HG02759 (cell line): ENCODE measurements around the gene TMOD2.

Experiments used
- ATAC-seq: cut with Tn5 transposase; IDR thresholded peaks from one replicate; pipeline ENCODE4 v1.9.1; 2021; ENCODE audit warnings: mild to moderate bottlenecking, moderate library complexity; ENCODE audit not compliant: unreplicated experiment

The TMOD2 gene

GRCh38 chr15:51848811-51849210 lies 97.4 kb downstream of the TMOD2 start:
- ATAC-seq = no peak

DNA sequence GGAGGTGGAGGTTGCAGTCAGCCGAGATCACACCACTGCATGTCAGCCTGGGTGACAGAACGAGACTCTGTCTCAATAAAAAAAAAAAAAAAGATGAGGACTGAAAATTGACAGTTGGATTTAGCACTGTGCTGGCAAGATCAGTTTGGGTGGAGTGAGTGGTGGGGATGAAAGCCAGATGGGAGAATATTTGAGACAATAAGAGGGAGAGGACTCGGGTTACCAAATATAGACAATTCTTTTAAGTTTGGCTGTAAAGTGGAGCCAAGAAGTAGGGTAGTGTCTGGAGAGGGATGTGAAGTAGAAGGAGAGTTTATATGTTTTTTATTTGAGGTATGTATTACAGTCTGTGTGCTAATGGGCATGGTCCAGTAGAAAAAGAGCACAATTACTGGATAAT lies 98.5 kb downstream of the TMOD2 start:
- no peak for ATAC-seq

DNA sequence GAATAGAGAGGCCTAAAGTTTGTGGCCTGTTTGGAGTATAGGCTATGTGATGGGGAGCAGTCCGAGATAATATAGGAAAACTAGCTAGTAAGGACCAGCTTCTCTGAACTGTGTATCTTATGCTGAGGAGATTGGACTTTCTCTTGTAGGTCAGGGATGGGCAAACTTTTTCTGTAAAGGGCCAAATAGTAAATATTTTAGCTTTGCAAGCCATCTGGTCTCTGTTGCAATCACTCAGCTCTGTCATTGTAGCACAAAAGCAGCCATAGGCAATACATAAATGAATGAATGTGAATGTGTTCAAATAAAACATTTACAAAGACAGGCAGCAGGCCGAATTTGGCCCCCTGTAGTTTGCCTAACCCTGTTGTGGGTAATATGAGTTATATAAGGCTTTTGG lies 102.6 kb downstream of the TMOD2 start:
- no peak for ATAC-seq

- no peak for ATAC-seq
Observed at GRCh38 chr15:51855612-51856011, 104.2 kb downstream of the TMOD2 start.

GRCh38 chr15:51856714-51857380 lies 105.5 kb downstream of the TMOD2 start:
- no peak for ATAC-seq

DNA sequence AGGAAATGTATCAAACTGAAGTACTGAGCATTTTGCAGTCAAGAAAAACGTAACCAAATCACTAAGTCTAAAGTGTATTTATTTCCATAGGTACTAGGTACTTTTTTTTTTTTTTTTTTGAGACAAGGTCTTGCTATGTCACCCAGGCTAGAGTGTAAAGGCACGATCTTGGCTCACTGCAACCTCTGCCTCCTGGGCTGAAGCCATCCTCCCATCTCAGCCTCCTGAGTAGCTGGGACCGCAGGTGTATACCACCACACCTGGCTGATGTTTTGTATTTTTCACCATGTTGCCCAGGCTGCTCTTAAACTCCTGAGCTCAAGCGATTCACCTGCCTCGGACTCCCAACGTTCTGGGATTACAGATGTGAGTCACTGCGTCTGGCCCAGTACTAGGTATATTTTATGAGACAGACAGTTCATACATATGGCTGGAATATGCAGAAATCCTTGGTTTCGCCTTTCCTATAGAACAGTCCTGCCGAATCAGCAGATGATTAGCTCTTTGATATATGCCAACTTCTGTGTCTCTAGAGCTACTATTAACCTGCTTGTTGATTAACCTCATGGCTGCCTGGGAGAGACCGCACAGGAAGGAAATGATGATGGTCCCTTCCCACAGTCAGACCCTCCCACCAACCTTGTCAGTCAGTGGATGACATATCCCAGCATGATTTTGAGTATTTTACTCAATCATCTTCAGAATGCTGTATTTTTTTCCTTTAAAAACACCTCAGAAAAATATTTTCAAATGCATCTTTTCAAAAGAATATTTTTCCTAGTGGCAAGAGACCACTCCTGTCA lies 110.4 kb downstream of the TMOD2 start:
- no peak for ATAC-seq

GRCh38 chr15:51863131-51863530 lies 111.7 kb downstream of the TMOD2 start:
- ATAC-seq = no peak

DNA sequence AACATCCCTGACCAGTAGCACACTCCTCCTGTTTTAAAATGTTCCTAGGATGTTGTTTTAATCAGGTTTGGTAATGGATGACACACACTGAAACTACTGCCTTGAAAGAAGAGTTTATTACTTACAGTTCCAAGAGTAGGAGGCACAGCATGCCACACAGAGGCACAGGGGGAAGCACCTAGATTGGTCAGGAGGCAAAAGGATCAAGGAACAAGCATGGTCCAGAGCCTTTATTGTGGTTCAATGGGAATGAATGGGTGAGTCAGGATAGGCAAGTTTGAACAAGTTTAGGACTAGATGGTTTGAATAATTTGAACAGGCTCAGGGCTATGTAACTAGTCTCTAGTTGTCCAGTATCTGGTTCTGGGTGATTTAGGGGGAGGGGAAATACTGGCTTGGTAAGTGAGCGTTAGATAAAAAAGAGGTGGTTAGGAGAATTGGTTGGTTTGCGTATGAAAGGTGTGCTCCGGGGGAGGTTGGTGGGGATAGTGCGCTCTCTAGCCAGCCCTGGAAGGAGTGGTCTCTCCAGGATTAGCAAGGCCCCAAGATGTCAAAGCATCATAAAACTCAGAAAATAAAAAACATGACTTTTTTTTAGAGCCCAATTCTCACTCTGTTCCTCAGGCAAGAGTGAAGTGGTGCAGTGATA lies 113.1 kb downstream of the TMOD2 start:
- no peak for ATAC-seq

DNA sequence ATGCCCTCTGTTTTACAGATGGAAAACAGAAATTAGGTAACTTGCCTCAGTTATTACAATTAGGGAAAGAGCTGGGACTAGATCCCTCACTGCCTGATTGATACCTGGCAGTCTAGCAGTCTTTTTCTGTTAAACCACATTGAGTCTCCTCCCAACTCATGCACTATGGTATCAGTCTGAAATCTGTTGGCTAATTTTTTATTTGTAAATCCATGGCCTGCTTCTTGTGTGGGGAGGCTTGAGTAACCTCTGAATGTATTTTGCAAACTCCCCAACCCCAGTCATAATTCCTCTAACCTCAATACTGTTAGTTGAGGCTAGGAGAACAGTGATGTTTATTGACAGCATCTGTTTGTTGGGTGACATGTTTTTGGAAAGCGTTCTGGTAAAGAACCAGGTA lies 113.9 kb downstream of the TMOD2 start:
- ATAC-seq = no peak
